Stimulated activated CD4-positive, alpha-beta T cell treated with anti-CD3 and anti-CD28 coated beads, Interleukin-1b, Interleukin-23, amount 100 ng/mL, for 24 hours (primary cell): ENCODE results near the gene TAF4.
"Not testable (repeated sequence)": the region's sequence is repeated elsewhere in the genome, so short reads cannot be mapped to it uniquely, and the experiment has no call there.

ENCODE experiments used
- DNase-seq, 4 experiments: peaks; one replicate each; pipeline ENCODE4 v3.0.0-alpha.2; 2020; ENCODE audit warnings: low read depth in 4 of 4, low spot score in 1 of 4

TAF4 gene

GRCh38 chr20:62056975-62057374, 8.7 kb downstream of the TAF4 start:
- no peak for DNase-seq

- DNase-seq = no peak
Measured at GRCh38 chr20:62056377-62056776, 9.3 kb downstream of the TAF4 start.

- not testable (repeated sequence) for DNase-seq
Measured at GRCh38 chr20:62055862-62056115, 9.9 kb downstream of the TAF4 start.

- DNase-seq = no peak
Measured at GRCh38 chr20:62055106-62055861, 10.4 kb downstream of the TAF4 start.

GRCh38 chr20:62054451-62054953, 11.2 kb downstream of the TAF4 start:
- no peak for DNase-seq

- DNase-seq = no peak
Measured at GRCh38 chr20:62053465-62054196, 12.1 kb downstream of the TAF4 start.

GRCh38 chr20:62052842-62053464, 12.7 kb downstream of the TAF4 start:
- DNase-seq = no peak

GRCh38 chr20:62052336-62052841, 13.3 kb downstream of the TAF4 start:
- no peak for DNase-seq

- no peak for DNase-seq
Measured at GRCh38 chr20:62051546-62052255, 14.0 kb downstream of the TAF4 start.

GRCh38 chr20:62051144-62051543, 14.5 kb downstream of the TAF4 start:
- no peak for DNase-seq

- no peak for DNase-seq
Measured at GRCh38 chr20:62050166-62051120, 15.2 kb downstream of the TAF4 start.

- DNase-seq = no peak
Measured at GRCh38 chr20:62049342-62050165, 16.1 kb downstream of the TAF4 start.

- DNase-seq = no peak
Measured at GRCh38 chr20:62048821-62049291, 16.8 kb downstream of the TAF4 start.

GRCh38 chr20:62048346-62048761, 17.3 kb downstream of the TAF4 start:
- DNase-seq = no peak

- no peak for DNase-seq
Measured at GRCh38 chr20:62047666-62048345, 17.9 kb downstream of the TAF4 start.

- no peak for DNase-seq
Measured at GRCh38 chr20:62046431-62046830, 19.2 kb downstream of the TAF4 start.

- DNase-seq = no peak
Measured at GRCh38 chr20:62045529-62046285, 20.0 kb downstream of the TAF4 start.

GRCh38 chr20:62045118-62045517, 20.6 kb downstream of the TAF4 start:
- no peak for DNase-seq
